ENCODE data around the gene C2CD3.

Gene C2CD3

GRCh38 chr11:74015919-74016684 lies 154.7 kb downstream of the C2CD3 start:
- Histone ChIP-seq H3K9me3 (ENCODE audit: control insufficient read depth, low read length) (no peaks in the 10 kb centered on the region), H3K27ac (ENCODE audit: insufficient read depth, low read length, poor library complexity, severe bottlenecking) (peak overlapping the region; percentile 2), H3K27me3 (replicated peaks; ENCODE audit: control insufficient read depth, insufficient read depth, low read length, poor library complexity, severe bottlenecking) (no peaks in the 10 kb centered on the region), H3K4me1 (ENCODE audit: control insufficient read depth, insufficient read depth, low read length, poor library complexity, severe bottlenecking) (peaks cover 80% of the 10 kb centered on the region), H3K4me3 (ENCODE audit: insufficient read depth, low read depth, low read length, poor library complexity, severe bottlenecking) (no peak overlapping the region), H3K36me3 (ENCODE audit: control insufficient read depth, insufficient read depth, low read length) (no peaks in the 10 kb centered on the region)
- no peak for DNase-seq

GRCh38 chr11:74014880-74015279 lies 155.9 kb downstream of the C2CD3 start:
- H3K27ac ChIP-seq (ENCODE audit: insufficient read depth, low read length, poor library complexity, severe bottlenecking) = peak overlapping the region; percentile 46
- DNase-seq = no peak
- H3K4me3 ChIP-seq (ENCODE audit: insufficient read depth, low read depth, low read length, poor library complexity, severe bottlenecking) = no peak overlapping the region

GRCh38 chr11:74013141-74013540 lies 157.7 kb downstream of the C2CD3 start:
- no peaks in the 10 kb centered on the region for H3K9me3 ChIP-seq (ENCODE audit: control insufficient read depth, low read length)
- no peak overlapping the region for H3K4me3 ChIP-seq (ENCODE audit: insufficient read depth, low read depth, low read length, poor library complexity, severe bottlenecking)
- H3K27me3 ChIP-seq (replicated peaks; ENCODE audit: control insufficient read depth, insufficient read depth, low read length, poor library complexity, severe bottlenecking) = no peaks in the 10 kb centered on the region
- H3K36me3 ChIP-seq (ENCODE audit: control insufficient read depth, insufficient read depth, low read length) = no peaks in the 10 kb centered on the region
- DNase-seq = no peak
- H3K4me1 ChIP-seq (ENCODE audit: control insufficient read depth, insufficient read depth, low read length, poor library complexity, severe bottlenecking) = peaks cover 80% of the 10 kb centered on the region
- peak overlapping the region; percentile 80 for H3K27ac ChIP-seq (ENCODE audit: insufficient read depth, low read length, poor library complexity, severe bottlenecking)

More at GRCh38 chr11:74014880-74015279, 155.9 kb downstream of the C2CD3 start:
- Histone ChIP-seq H3K9me3 (ENCODE audit: control insufficient read depth, low read length) (no peaks in the 10 kb centered on the region), H3K27me3 (replicated peaks; ENCODE audit: control insufficient read depth, insufficient read depth, low read length, poor library complexity, severe bottlenecking) (no peaks in the 10 kb centered on the region), H3K4me1 (ENCODE audit: control insufficient read depth, insufficient read depth, low read length, poor library complexity, severe bottlenecking) (peaks cover 81% of the 10 kb centered on the region), H3K36me3 (ENCODE audit: control insufficient read depth, insufficient read depth, low read length) (no peaks in the 10 kb centered on the region)

- Histone ChIP-seq H3K27me3 (replicated peaks; ENCODE audit: control insufficient read depth, insufficient read depth, low read length, poor library complexity, severe bottlenecking) (no peaks in the 10 kb centered on the region), H3K27ac (ENCODE audit: insufficient read depth, low read length, poor library complexity, severe bottlenecking) (peak overlapping the region; percentile 80), H3K9me3 (ENCODE audit: control insufficient read depth, low read length) (no peaks in the 10 kb centered on the region), H3K4me3 (ENCODE audit: insufficient read depth, low read depth, low read length, poor library complexity, severe bottlenecking) (no peak overlapping the region), H3K4me1 (ENCODE audit: control insufficient read depth, insufficient read depth, low read length, poor library complexity, severe bottlenecking) (peaks cover 85% of the 10 kb centered on the region), H3K36me3 (ENCODE audit: control insufficient read depth, insufficient read depth, low read length) (no peaks in the 10 kb centered on the region)
- DNase-seq = no peak
These were observed 158.6 kb downstream of the C2CD3 start for GRCh38 chr11:74012074-74012809.

GRCh38 chr11:74011360-74012073 lies 159.3 kb downstream of the C2CD3 start:
- peak in 1 of 3 donors; percentile 30 for DNase-seq
- Histone ChIP-seq H3K27me3 (replicated peaks; ENCODE audit: control insufficient read depth, insufficient read depth, low read length, poor library complexity, severe bottlenecking) (no peaks in the 10 kb centered on the region), H3K4me3 (ENCODE audit: insufficient read depth, low read depth, low read length, poor library complexity, severe bottlenecking) (no peak overlapping the region), H3K27ac (ENCODE audit: insufficient read depth, low read length, poor library complexity, severe bottlenecking) (peak overlapping the region; percentile 80), H3K9me3 (ENCODE audit: control insufficient read depth, low read length) (no peaks in the 10 kb centered on the region), H3K36me3 (ENCODE audit: control insufficient read depth, insufficient read depth, low read length) (no peaks in the 10 kb centered on the region), H3K4me1 (ENCODE audit: control insufficient read depth, insufficient read depth, low read length, poor library complexity, severe bottlenecking) (peaks cover 92% of the 10 kb centered on the region)

- no peak for DNase-seq
- Histone ChIP-seq H3K4me1 (ENCODE audit: control insufficient read depth, insufficient read depth, low read length, poor library complexity, severe bottlenecking) (peaks cover 95% of the 10 kb centered on the region), H3K4me3 (ENCODE audit: insufficient read depth, low read depth, low read length, poor library complexity, severe bottlenecking) (no peak overlapping the region), H3K9me3 (ENCODE audit: control insufficient read depth, low read length) (no peaks in the 10 kb centered on the region), H3K36me3 (ENCODE audit: control insufficient read depth, insufficient read depth, low read length) (no peaks in the 10 kb centered on the region), H3K27me3 (replicated peaks; ENCODE audit: control insufficient read depth, insufficient read depth, low read length, poor library complexity, severe bottlenecking) (no peaks in the 10 kb centered on the region), H3K27ac (ENCODE audit: insufficient read depth, low read length, poor library complexity, severe bottlenecking) (peak overlapping the region; percentile 80)
These were observed 160.2 kb downstream of the C2CD3 start for GRCh38 chr11:74010306-74011300.

- peaks cover 95% of the 10 kb centered on the region for H3K4me1 ChIP-seq (ENCODE audit: control insufficient read depth, insufficient read depth, low read length, poor library complexity, severe bottlenecking)
- DNase-seq = no peak
- no peaks in the 10 kb centered on the region for H3K27me3 ChIP-seq (replicated peaks; ENCODE audit: control insufficient read depth, insufficient read depth, low read length, poor library complexity, severe bottlenecking)
- H3K4me3 ChIP-seq (ENCODE audit: insufficient read depth, low read depth, low read length, poor library complexity, severe bottlenecking) = no peak overlapping the region
- peak overlapping the region; percentile 80 for H3K27ac ChIP-seq (ENCODE audit: insufficient read depth, low read length, poor library complexity, severe bottlenecking)
- no peaks in the 10 kb centered on the region for H3K36me3 ChIP-seq (ENCODE audit: control insufficient read depth, insufficient read depth, low read length)
- H3K9me3 ChIP-seq (ENCODE audit: control insufficient read depth, low read length) = no peaks in the 10 kb centered on the region
These were observed 161.0 kb downstream of the C2CD3 start for GRCh38 chr11:74009675-74010305.

GRCh38 chr11:74009230-74009547 lies 161.6 kb downstream of the C2CD3 start:
- Histone ChIP-seq H3K4me3 (ENCODE audit: insufficient read depth, low read depth, low read length, poor library complexity, severe bottlenecking) (no peak overlapping the region), H3K27me3 (replicated peaks; ENCODE audit: control insufficient read depth, insufficient read depth, low read length, poor library complexity, severe bottlenecking) (no peaks in the 10 kb centered on the region), H3K9me3 (ENCODE audit: control insufficient read depth, low read length) (no peaks in the 10 kb centered on the region), H3K27ac (ENCODE audit: insufficient read depth, low read length, poor library complexity, severe bottlenecking) (peak overlapping the region; percentile 44), H3K4me1 (ENCODE audit: control insufficient read depth, insufficient read depth, low read length, poor library complexity, severe bottlenecking) (peaks cover 95% of the 10 kb centered on the region), H3K36me3 (ENCODE audit: control insufficient read depth, insufficient read depth, low read length) (no peaks in the 10 kb centered on the region)
- DNase-seq = no peak
